ENCODE results near the gene RBP3. TPM values are rescaled to one million over a fixed set of nuclear protein-coding genes. Genes with fewer than 3 reads are reported as not detected.
A peak's percentile ranks its signal among the peaks of the same experiment; 100 is the strongest.

RBP3 gene
- total RNA-seq, result not detected

GRCh38 chr10:47348138-47348651, at the start of gene RBP3:
RBP3 (plus strand) TSS chr10:47348363; CDS start chr10:47348485, 122 bp downstream.
- Histone ChIP-seq H3K36me3 (no peaks in the 10 kb centered on the region), H3K27ac (no peak within 1 kb of the TSS), H3K4me1 (no peaks in the 10 kb centered on the region), H3K4me3 (no peak within 1 kb of the TSS), H3K9me3 (no peaks in the 10 kb centered on the region), H3K27me3 (no peaks in the 10 kb centered on the region)
- TF ChIP-seq CTCF (IDR thresholded peaks at IDR 0.05), result no peak
- no peak for TF ChIP-seq POLR2A (IDR thresholded peaks at IDR 0.05)
- intact Hi-C loops (cut with DNase I; ENCODE audit: low total_unique reads), result no loop called here
- no peak for DNase-seq

GRCh38 chr10:47298715-47299114, 49.4 kb upstream of the RBP3 start:
- no peaks in the 10 kb centered on the region for H3K27me3 ChIP-seq
- no peaks in the 10 kb centered on the region for H3K4me1 ChIP-seq
- DNase-seq, result no peak
- H3K36me3 ChIP-seq, result no peaks in the 10 kb centered on the region
- intact Hi-C loops (cut with DNase I; ENCODE audit: low total_unique reads), result no loop called here
- TF ChIP-seq CTCF (IDR thresholded peaks at IDR 0.05), result no peak
- TF ChIP-seq POLR2A (IDR thresholded peaks at IDR 0.05), result no peak
- H3K27ac ChIP-seq, result no peak overlapping the region
- H3K9me3 ChIP-seq, result no peaks in the 10 kb centered on the region
- H3K4me3 ChIP-seq, result no peak overlapping the region

- H3K27ac ChIP-seq, result no peak within 1 kb of the TSS
- intact Hi-C loops (cut with DNase I; ENCODE audit: low total_unique reads), result no loop called here
- H3K4me3 ChIP-seq, result peak within 1 kb of the TSS; percentile 26 to 38
- no peaks in the 10 kb centered on the region for H3K4me1 ChIP-seq
- H3K27me3 ChIP-seq, result no peaks in the 10 kb centered on the region
- DNase-seq, result no peak
- TF ChIP-seq POLR2A (IDR thresholded peaks at IDR 0.05) (no peak), CTCF (IDR thresholded peaks at IDR 0.05) (no peak)
- H3K9me3 ChIP-seq, result no peaks in the 10 kb centered on the region
- no peaks in the 10 kb centered on the region for H3K36me3 ChIP-seq
Measured at GRCh38 chr10:47299611-47300428, 48.3 kb upstream of the RBP3 start, which contains the start of gene GDF10. GDF10 (plus strand) TSS chr10:47300197; CDS start chr10:47300652, 455 bp downstream.

GRCh38 chr10:47300429-47300931, 47.7 kb upstream of the RBP3 start:
- intact Hi-C loops (cut with DNase I; ENCODE audit: low total_unique reads), result no loop called here
- H3K9me3 ChIP-seq, result no peaks in the 10 kb centered on the region
- TF ChIP-seq CTCF (IDR thresholded peaks at IDR 0.05) (no peak), POLR2A (IDR thresholded peaks at IDR 0.05) (no peak)
- no peak overlapping the region for H3K27ac ChIP-seq
- H3K36me3 ChIP-seq, result no peaks in the 10 kb centered on the region
- DNase-seq, result no peak
- H3K4me1 ChIP-seq, result no peaks in the 10 kb centered on the region
- H3K4me3 ChIP-seq, result peak overlapping the region; percentile 26 to 38
- H3K27me3 ChIP-seq, result no peaks in the 10 kb centered on the region

- TF ChIP-seq POLR2A (IDR thresholded peaks at IDR 0.05) (no peak), CTCF (IDR thresholded peaks at IDR 0.05) (no peak)
- Histone ChIP-seq H3K27me3 (no peaks in the 10 kb centered on the region), H3K27ac (no peak overlapping the region), H3K36me3 (no peaks in the 10 kb centered on the region), H3K4me1 (no peaks in the 10 kb centered on the region), H3K4me3 (no peak overlapping the region), H3K9me3 (no peaks in the 10 kb centered on the region)
- intact Hi-C loops (cut with DNase I; ENCODE audit: low total_unique reads), result no loop called here
- DNase-seq, result no peak
Measured at GRCh38 chr10:47301833-47302232, 46.3 kb upstream of the RBP3 start.

All from uterus (tissue), 4 donors.